Stomach (tissue), 9 donors: ENCODE results near the gene RGL3. TPM values are rescaled to one million over a fixed set of nuclear protein-coding genes. Genes with fewer than 3 reads are reported as not detected.
"Not testable (repeated sequence)": the region's sequence is repeated elsewhere in the genome, so short reads cannot be mapped to it uniquely, and the experiment has no call there.

Experiments
- DNase-seq, 2 donors: peaks; one replicate each; pipeline versions ENCODE4 v3.0.0 to v3.0.0-alpha.2; 2013 to 2019
- H3K27ac ChIP-seq, 5 donors: fragments of 200-600 bp in 4 of 5; sonication (generic) in 4 of 5; one replicate each; pipeline ENCODE4 v1.5.1; 2013 to 2019; ENCODE audit warnings: mild to moderate bottlenecking in 1 of 5, moderate library complexity in 1 of 5
- H3K27me3 ChIP-seq, 3 donors: fragments of 200-600 bp; sonication (generic); one replicate each; pipeline ENCODE4 v1.5.1; 2017 to 2019; ENCODE audit warnings: mixed run types in 1 of 3
- H3K36me3 ChIP-seq, 4 donors: fragments of 200-600 bp; sonication (generic); 1 replicate in 3 of 4; 2 replicates in 1 of 4; pipeline ENCODE4 v1.5.1; 2016 to 2019
- H3K4me1 ChIP-seq, 4 donors: fragments of 200-600 bp; sonication (generic); one replicate each; pipeline ENCODE4 v1.5.1; 2016 to 2019
- H3K4me3 ChIP-seq, 4 donors: fragments of 200-600 bp; sonication (generic) in 3 of 4; one replicate each; pipeline ENCODE4 v1.5.1; 2016 to 2019; ENCODE audit warnings: mild to moderate bottlenecking in 1 of 4
- H3K9me3 ChIP-seq, 4 donors: fragments of 200-600 bp; sonication (generic); one replicate each; pipeline ENCODE4 v1.5.1; 2016 to 2019
- EP300 ChIP-seq: sonication (generic); formaldehyde crosslinking; IDR thresholded peaks from one replicate; pipeline ENCODE4 v1.6.1; 2017; ENCODE audit warnings: antibody characterized with exemption
- POLR2A ChIP-seq, 4 donors: fragments of 450-650 bp; IDR thresholded peaks; one replicate each; pipeline ENCODE4 v1.6.1; 2016; ENCODE audit warnings: antibody characterized with exemption in 4 of 4, control low read depth in 2 of 4, mild to moderate bottlenecking in 1 of 4, moderate library complexity in 1 of 4
- POLR2AphosphoS5 ChIP-seq, 3 donors: sonication (generic); formaldehyde crosslinking; IDR thresholded peaks; one replicate each; pipeline ENCODE4 v1.6.1; 2016; ENCODE audit warnings: antibody characterized with exemption in 3 of 3
- WGBS, 5 donors: extraction: QIAGEN DNeasy Blood & Tissue Kit in 3 of 5; methylation state at CpG; one replicate each; pipeline versions ENCODE4 v1.1.5 to v1.1.7; 2013 to 2018; 5-methylcytosine and 5-hydroxymethylcytosine counted together
- intact Hi-C: fragments of 100-400 bp; cut with DNase I; formaldehyde crosslinking; loops from one replicate; pipeline ENCODE4 v1.15.1; 2023; ENCODE audit warnings: low total_unique reads
- polyA plus RNA-seq, 3 donors: library from polyadenylated mRNA; stranded (reverse); fragments of 200-250 nt; gene quantifications; one replicate each; pipeline ENCODE4 v1.2.3, GENCODE V29; 2013
- total RNA-seq, 5 donors: library from RNA; depleted of rRNA; stranded (reverse); fragments of >200 nt; gene quantifications; one replicate each; pipeline versions ENCODE4 v1.1.0 to v1.2.3, GENCODE V29; 2014 to 2016
- TF ChIP-seq, protein P1 (sequence below), 7 experiments: fragments of 450-650 bp in 4 of 7; fragments of 200-600 bp in 3 of 7; sonication (generic) in 3 of 7; IDR thresholded peaks; one replicate each; pipeline ENCODE4 v1.5.1; 2016 to 2019; ENCODE audit warnings: antibody characterized with exemption in 7 of 7, control low read depth in 2 of 7, mild to moderate bottlenecking in 1 of 7
- donor health status: healthy with polysubstance abuse.
- donor health status: Bipolar disorder and iron deficiency.
- donor health status: healthy.

RGL3 gene
- total and polyA plus RNA-seq, 8 donors: 20.6 to 454 (median 38.5) TPM

DNA sequence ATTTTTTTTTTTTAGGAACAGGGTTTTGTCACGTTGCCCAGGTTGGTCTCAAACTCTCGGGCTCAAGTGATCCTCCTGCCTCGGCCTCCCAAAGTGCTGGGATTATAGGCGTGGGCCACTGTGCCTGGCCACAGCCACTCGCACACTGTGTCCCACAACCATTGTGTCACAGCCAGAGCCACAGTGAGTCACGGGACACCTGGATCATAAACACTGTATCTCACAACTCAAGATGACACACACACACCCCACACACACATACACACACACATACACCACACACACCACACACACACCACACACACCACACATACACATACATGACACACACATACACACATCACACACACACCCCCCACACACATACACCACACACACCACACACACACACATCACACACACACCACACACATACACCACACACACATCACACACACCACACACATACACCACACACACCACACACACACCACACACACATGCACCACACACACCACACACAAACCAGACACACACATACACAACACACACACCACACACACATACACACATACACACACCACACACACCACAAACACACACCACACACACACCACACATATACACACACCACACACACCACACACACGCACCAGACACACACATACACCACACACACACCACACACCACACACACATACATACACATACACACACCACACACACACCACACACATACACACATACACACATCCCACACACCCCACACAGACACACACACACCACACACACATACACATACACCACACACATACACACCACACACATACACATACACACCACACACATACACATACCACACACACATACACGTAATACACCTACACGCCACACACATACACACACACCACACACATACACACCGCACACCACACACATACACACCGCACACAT lies 45.5 kb upstream of the RGL3 start:
- no peak for DNase-seq
- TF ChIP-seq, protein P1, sequence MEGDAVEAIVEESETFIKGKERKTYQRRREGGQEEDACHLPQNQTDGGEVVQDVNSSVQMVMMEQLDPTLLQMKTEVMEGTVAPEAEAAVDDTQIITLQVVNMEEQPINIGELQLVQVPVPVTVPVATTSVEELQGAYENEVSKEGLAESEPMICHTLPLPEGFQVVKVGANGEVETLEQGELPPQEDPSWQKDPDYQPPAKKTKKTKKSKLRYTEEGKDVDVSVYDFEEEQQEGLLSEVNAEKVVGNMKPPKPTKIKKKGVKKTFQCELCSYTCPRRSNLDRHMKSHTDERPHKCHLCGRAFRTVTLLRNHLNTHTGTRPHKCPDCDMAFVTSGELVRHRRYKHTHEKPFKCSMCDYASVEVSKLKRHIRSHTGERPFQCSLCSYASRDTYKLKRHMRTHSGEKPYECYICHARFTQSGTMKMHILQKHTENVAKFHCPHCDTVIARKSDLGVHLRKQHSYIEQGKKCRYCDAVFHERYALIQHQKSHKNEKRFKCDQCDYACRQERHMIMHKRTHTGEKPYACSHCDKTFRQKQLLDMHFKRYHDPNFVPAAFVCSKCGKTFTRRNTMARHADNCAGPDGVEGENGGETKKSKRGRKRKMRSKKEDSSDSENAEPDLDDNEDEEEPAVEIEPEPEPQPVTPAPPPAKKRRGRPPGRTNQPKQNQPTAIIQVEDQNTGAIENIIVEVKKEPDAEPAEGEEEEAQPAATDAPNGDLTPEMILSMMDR (IDR thresholded peaks at IDR 0.05): no peak
- no peak for TF ChIP-seq POLR2AphosphoS5 (IDR thresholded peaks at IDR 0.05)
- Histone ChIP-seq H3K9me3 (no peaks in the 10 kb centered on the region), H3K4me1 (no peaks in the 10 kb centered on the region), H3K36me3 (no peaks in the 10 kb centered on the region), H3K27ac (no peak overlapping the region), H3K27me3 (peaks cover 0 to 42% (median 0%) of the 10 kb centered on the region in 3 donors), H3K4me3 (no peak overlapping the region)
- intact Hi-C loops: no loop called here
- WGBS, 5 donors: 80 to 85% (median 82%) methylated on average over 11 of the region's 11 CpGs

DNA sequence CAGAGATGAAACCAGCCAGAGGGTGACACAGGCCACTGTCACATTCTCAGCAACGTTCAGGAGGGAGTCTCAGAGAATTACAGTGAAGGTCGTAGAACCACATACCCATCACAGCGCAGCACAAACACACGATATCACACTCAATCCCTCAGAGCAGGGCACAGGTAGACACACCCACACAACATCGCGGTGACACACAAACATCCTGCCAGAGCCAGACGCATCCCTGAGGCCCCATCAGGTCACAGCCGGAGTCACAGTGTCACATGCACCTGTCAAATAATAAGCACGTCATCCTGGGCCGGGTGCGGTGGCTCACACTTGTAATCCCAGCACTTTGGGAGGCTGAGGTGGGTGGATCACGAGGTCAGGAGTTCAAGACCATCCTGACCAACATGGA lies 44.3 kb upstream of the RGL3 start:
- H3K27me3 ChIP-seq: peaks cover 0 to 40% (median 0%) of the 10 kb centered on the region in 3 donors

DNA sequence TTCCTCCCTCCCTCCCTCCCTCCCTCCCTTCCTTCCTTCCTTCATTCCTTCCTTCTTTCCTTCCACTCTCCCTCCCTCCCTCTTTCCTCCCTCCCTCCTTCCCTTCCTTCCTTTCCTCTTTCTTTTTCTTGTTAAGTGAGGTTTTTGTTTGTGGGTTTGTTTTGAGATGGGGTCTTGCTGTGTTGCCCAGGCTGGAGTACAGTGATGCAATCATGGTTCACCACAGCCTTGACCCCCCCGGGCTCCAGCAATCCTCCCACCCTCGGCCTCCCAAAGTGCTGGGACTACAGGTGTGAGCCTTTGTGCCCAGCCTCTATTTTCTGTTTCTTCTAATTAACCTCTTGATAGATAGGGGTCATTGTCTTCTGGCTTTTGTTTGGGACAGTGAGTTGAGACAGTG lies 42.3 kb upstream of the RGL3 start:
- Histone ChIP-seq H3K4me1 (peaks cover 0 to 5% (median 0%) of the 10 kb centered on the region in 4 donors), H3K27ac (no peak overlapping the region), H3K9me3 (no peaks in the 10 kb centered on the region), H3K36me3 (no peaks in the 10 kb centered on the region), H3K27me3 (peaks cover 0 to 50% (median 0%) of the 10 kb centered on the region in 3 donors), H3K4me3 (no peak overlapping the region)
- intact Hi-C loops: no loop called here
- TF ChIP-seq EP300: no peak
- TF ChIP-seq POLR2AphosphoS5 (IDR thresholded peaks at IDR 0.05): no peak
- TF ChIP-seq, protein P1 (IDR thresholded peaks at IDR 0.05): no peak
- no peak for TF ChIP-seq POLR2A (IDR thresholded peaks at IDR 0.05)
- WGBS, 5 donors: 64 to 76% (median 70%) methylated on average over 2 of the region's 2 CpGs
- no peak for DNase-seq

More for the DNA sequence above, 44.3 kb upstream of the RGL3 start:
- TF ChIP-seq POLR2AphosphoS5 (IDR thresholded peaks at IDR 0.05) (no peak), EP300 (no peak), POLR2A (IDR thresholded peaks at IDR 0.05) (no peak)
- TF ChIP-seq, protein P1 (IDR thresholded peaks at IDR 0.05): no peak
- no peak overlapping the region for H3K27ac ChIP-seq
- H3K4me1 ChIP-seq: no peaks in the 10 kb centered on the region
- no peaks in the 10 kb centered on the region for H3K9me3 ChIP-seq
- 64 to 74% (median 67%) methylated on average over 10 to 12 of the region's 12 CpGs for WGBS, 5 donors
- DNase-seq: no peak
- no peak overlapping the region for H3K4me3 ChIP-seq
- intact Hi-C loops: no loop called here
- H3K36me3 ChIP-seq: no peaks in the 10 kb centered on the region

DNA sequence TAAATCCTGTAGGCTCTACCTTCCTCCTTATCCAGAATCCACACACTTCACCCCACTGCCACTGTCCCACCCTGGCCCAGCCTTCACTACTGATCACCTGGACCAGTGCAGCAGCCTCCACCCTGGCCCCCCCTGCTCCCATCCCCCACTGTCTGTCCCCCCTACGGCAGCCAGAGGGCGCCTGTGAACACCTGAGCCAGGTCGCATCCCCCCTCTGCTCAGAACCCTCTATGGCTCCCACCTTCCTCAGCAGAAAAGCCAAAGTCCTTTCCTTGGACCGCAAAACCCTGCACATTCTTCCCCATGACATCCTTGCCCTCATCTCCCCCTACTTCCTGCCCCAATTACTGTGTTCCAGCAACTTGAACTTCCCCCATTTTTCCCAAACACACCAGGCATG lies 41.1 kb upstream of the RGL3 start:
- Histone ChIP-seq H3K4me1 (peaks cover 0 to 5% (median 0%) of the 10 kb centered on the region in 4 donors), H3K27ac (no peak overlapping the region), H3K27me3 (peaks cover 0 to 38% (median 0%) of the 10 kb centered on the region in 3 donors), H3K9me3 (no peaks in the 10 kb centered on the region), H3K4me3 (no peak overlapping the region), H3K36me3 (no peaks in the 10 kb centered on the region)
- no peak for TF ChIP-seq POLR2AphosphoS5 (IDR thresholded peaks at IDR 0.05)
- no peak for TF ChIP-seq EP300
- no peak for TF ChIP-seq POLR2A (IDR thresholded peaks at IDR 0.05)
- TF ChIP-seq, protein P1 (IDR thresholded peaks at IDR 0.05): no peak
- DNase-seq: no peak
- WGBS, 5 donors: 45 to 66% (median 53%) methylated on average over 4 of the region's 4 CpGs
- intact Hi-C loops: no loop called here

DNA sequence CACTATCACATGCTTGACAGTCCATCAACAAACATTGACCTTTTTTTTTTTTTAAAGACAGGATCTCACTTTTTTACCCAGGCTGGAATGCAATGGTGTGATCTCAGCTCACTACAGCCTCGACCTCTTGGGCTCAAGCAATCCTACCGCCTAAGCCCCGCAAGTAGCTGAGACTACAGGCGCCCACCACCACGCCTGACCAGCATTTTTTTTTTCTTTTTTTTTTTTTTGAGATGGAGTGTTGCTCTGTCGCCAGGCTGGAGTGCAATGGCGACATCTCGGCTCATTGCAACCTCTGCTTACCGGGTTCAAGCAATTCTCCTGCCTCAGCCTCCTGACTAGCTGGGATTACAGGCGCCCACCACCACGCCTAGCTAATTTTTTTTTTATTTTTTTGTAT lies 39.8 kb upstream of the RGL3 start:
- H3K27ac ChIP-seq, H3K4me1 ChIP-seq, DNase-seq, H3K4me3 ChIP-seq, H3K36me3 ChIP-seq, intact Hi-C loops, H3K9me3 ChIP-seq: not testable (repeated sequence)
- peaks cover 0 to 42% (median 0%) of the 10 kb centered on the region in 3 donors for H3K27me3 ChIP-seq
- WGBS, 5 donors: 76 to 86% (median 79%) methylated on average over 11 of the region's 11 CpGs
